Neural cell (in vitro differentiated cells): ENCODE results near the gene FYN.

Experiments
- EP300 ChIP-seq: fragments of 450-650 bp; conservative IDR thresholded peaks from 2 replicates; pipeline ENCODE4 v1.6.1; 2014; ENCODE audit warnings: antibody characterized with exemption, mild to moderate bottlenecking, moderate library complexity; ENCODE audit not compliant: poor library complexity, severe bottlenecking
- POLR2AphosphoS5 ChIP-seq: IDR thresholded peaks from 2 replicates; pipeline ENCODE4 v1.6.1; 2012
- SMC3 ChIP-seq: fragments of 450-650 bp; conservative IDR thresholded peaks from 2 replicates; pipeline ENCODE4 v1.6.1; 2014; ENCODE audit warnings: antibody characterized with exemption, mild to moderate bottlenecking, moderate library complexity; ENCODE audit not compliant: poor library complexity
- TF ChIP-seq, protein P1 (sequence below): fragments of 450-650 bp; IDR thresholded peaks from 2 replicates; pipeline ENCODE4 v1.5.1; 2014; ENCODE audit warnings: antibody characterized with exemption, mild to moderate bottlenecking, moderate library complexity; ENCODE audit not compliant: poor library complexity, severe bottlenecking

GRCh38 chr6:111855753-111856152, 17.5 kb downstream of the FYN start:
- TF ChIP-seq SMC3 (no peak), POLR2AphosphoS5 (no peak), EP300 (no peak)
- TF ChIP-seq, protein P1, sequence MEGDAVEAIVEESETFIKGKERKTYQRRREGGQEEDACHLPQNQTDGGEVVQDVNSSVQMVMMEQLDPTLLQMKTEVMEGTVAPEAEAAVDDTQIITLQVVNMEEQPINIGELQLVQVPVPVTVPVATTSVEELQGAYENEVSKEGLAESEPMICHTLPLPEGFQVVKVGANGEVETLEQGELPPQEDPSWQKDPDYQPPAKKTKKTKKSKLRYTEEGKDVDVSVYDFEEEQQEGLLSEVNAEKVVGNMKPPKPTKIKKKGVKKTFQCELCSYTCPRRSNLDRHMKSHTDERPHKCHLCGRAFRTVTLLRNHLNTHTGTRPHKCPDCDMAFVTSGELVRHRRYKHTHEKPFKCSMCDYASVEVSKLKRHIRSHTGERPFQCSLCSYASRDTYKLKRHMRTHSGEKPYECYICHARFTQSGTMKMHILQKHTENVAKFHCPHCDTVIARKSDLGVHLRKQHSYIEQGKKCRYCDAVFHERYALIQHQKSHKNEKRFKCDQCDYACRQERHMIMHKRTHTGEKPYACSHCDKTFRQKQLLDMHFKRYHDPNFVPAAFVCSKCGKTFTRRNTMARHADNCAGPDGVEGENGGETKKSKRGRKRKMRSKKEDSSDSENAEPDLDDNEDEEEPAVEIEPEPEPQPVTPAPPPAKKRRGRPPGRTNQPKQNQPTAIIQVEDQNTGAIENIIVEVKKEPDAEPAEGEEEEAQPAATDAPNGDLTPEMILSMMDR = no peak
